Mucosa of rectum (tissue), 2 donors: Measurements from ENCODE around the gene ACOX3.
"Not testable (repeated sequence)": the region's sequence is repeated elsewhere in the genome, so short reads cannot be mapped to it uniquely, and the experiment has no call there.

Experiments
- H3K27ac ChIP-seq, 2 donors: one replicate each; pipeline ENCODE4 v1.7.0; 2013; ENCODE audit warnings: inconsistent platforms in 2 of 2, low read depth in 2 of 2, low read length in 2 of 2
- H3K27me3 ChIP-seq, 2 donors: one replicate each; pipeline ENCODE4 v1.7.0; 2013; ENCODE audit warnings: low read length in 2 of 2; ENCODE audit not compliant: control insufficient read depth in 2 of 2, insufficient read depth in 2 of 2
- H3K36me3 ChIP-seq, 2 donors: one replicate each; pipeline ENCODE4 v1.7.0; 2013; ENCODE audit warnings: low read length in 2 of 2; ENCODE audit not compliant: control insufficient read depth in 2 of 2, insufficient read depth in 2 of 2
- H3K4me1 ChIP-seq, 2 donors: one replicate each; pipeline ENCODE4 v1.7.0; 2013; ENCODE audit warnings: low read length in 2 of 2, mild to moderate bottlenecking in 1 of 2; ENCODE audit not compliant: control insufficient read depth in 2 of 2, insufficient read depth in 2 of 2
- H3K4me3 ChIP-seq, 2 donors: one replicate each; pipeline ENCODE4 v1.7.0; 2013; ENCODE audit warnings: low read length in 2 of 2
- H3K9ac ChIP-seq, 2 donors: one replicate each; pipeline ENCODE4 v1.7.0; 2013; ENCODE audit warnings: low read length in 2 of 2, low read depth in 1 of 2, mild to moderate bottlenecking in 1 of 2
- H3K9me3 ChIP-seq, 2 donors: one replicate each; pipeline ENCODE4 v1.7.0; 2013; ENCODE audit warnings: low read length in 2 of 2; ENCODE audit not compliant: control insufficient read depth in 2 of 2
- donor health status: healthy.
- donor health status: Normal muscosa, but diverticular disease.

Gene ACOX3

DNA sequence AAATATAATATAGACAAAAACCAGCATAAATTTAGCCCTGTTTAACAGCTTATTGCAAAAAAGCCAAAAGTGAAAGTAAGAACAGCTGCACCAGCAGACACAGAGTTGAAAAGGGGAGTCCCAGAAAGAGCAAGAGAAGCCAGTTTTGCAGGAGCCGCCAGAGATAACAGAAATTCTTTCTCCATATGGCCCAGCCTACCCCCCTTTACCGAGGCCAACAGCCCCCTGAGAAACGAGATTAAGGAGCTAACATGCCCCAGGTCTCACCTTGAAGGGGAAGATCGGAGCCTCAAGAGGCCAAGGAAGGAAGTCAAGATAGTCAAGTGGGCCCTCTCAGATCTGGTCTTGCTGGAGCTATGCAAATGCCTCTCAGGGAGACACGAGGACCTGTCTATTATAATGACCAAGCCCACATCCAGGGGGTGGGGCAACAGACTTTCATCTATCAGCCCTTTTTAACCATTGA is 4.8 kb downstream of the ACOX3 start:
- Histone ChIP-seq H3K27ac (peak overlapping the region in 1 of 2 donors; percentile 56), H3K4me3 (peak overlapping the region; percentile 21 to 51), H3K4me1 (peaks cover 18 to 22% of the 10 kb centered on the region in 2 donors), H3K9ac (peak overlapping the region in 1 of 2 donors; percentile 20), H3K27me3 (no peaks in the 10 kb centered on the region), H3K9me3 (no peaks in the 10 kb centered on the region), H3K36me3 (no peaks in the 10 kb centered on the region)

DNA sequence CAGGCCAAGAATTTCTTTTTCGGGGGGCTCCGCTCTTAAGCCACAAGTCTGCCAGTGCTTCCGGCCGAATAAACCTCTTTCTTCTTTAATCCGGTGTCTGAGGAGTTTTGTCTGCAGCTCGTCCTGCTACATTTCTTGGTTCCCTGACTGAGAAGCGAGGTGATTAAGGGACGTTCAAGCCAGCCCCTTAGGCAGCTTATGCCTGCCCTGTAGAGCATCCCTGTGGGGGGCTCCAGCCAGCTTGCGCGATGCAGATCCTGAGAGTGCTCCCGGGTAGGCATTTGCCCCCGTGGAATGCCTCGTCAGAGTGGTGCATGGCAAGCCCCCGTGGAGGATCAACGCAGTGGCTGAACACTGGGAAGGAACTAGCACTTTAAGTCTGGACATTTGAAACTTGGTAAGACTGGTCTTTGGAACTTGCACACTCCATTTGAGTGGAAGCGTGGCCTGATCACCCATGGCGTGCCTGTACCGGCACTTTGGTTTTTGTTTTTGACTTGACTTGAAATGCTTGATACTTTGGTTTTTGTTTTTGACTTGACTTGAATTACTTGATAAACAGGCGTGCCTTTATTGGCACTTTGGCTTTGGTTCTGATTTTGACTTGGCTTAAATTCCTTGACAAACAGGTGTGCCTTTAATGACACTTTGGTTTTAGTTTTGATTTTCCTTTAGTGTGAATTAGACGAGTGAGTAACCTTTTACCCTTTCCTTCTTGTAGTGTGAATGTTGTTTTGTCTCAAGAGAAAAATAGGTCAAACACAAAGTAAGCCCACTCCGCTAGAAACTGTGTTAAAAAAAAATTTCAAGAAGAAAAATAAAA is 6.1 kb downstream of the ACOX3 start:
- Histone ChIP-seq H3K27me3 (no peaks in the 10 kb centered on the region), H3K4me1 (peaks cover 12 to 17% of the 10 kb centered on the region in 2 donors), H3K9ac (no peak overlapping the region), H3K36me3 (no peaks in the 10 kb centered on the region), H3K27ac (no peak overlapping the region), H3K9me3 (no peaks in the 10 kb centered on the region), H3K4me3 (no peak overlapping the region)

DNA sequence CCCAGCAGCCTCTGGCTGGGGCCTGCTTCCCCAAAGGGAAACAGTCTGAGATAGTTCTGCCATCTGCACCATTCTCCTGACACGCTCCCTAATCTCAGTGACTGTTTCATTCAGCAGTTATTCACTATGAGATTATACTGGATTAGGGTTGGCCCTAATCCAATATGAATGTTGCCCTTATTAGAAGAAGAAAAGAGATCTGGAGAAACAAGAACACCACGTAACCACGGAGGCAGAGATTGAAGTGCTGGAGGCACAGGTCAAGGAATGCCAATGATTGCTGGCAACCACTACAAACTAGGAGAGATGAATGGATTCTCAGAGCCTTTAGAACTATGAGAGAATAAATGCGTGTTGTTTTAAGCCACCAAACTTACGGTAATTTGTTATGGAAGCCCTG is 7.4 kb downstream of the ACOX3 start:
- Histone ChIP-seq H3K4me1 (peaks cover 17 to 18% of the 10 kb centered on the region in 2 donors), H3K36me3 (no peaks in the 10 kb centered on the region), H3K27me3 (no peaks in the 10 kb centered on the region), H3K4me3 (no peak overlapping the region), H3K27ac (no peak overlapping the region), H3K9me3 (no peaks in the 10 kb centered on the region), H3K9ac (no peak overlapping the region)

DNA sequence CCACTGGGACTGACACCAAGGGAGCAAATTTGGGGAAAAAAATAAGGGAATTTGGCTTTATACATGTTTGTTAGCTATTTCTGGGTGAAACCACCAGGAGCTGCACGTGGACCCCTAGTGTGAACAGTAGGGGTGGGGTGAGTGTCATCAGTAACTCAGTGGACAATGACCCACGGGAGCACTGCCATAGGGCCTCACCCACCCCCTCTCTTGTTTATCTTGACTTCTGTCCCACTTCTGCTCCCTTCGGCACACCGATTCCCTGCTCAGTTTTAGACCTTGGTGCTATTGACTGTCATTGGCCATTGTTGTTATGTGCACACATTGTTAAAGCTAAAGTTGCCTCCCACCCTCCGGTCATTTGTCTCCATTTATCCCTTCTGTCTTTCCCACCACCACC is 9.0 kb downstream of the ACOX3 start:
- Histone ChIP-seq H3K27ac (no peak overlapping the region), H3K9me3 (no peaks in the 10 kb centered on the region), H3K27me3 (no peaks in the 10 kb centered on the region), H3K9ac (no peak overlapping the region), H3K4me1 (peaks cover 20 to 22% of the 10 kb centered on the region in 2 donors), H3K36me3 (no peaks in the 10 kb centered on the region), H3K4me3 (no peak overlapping the region)

DNA sequence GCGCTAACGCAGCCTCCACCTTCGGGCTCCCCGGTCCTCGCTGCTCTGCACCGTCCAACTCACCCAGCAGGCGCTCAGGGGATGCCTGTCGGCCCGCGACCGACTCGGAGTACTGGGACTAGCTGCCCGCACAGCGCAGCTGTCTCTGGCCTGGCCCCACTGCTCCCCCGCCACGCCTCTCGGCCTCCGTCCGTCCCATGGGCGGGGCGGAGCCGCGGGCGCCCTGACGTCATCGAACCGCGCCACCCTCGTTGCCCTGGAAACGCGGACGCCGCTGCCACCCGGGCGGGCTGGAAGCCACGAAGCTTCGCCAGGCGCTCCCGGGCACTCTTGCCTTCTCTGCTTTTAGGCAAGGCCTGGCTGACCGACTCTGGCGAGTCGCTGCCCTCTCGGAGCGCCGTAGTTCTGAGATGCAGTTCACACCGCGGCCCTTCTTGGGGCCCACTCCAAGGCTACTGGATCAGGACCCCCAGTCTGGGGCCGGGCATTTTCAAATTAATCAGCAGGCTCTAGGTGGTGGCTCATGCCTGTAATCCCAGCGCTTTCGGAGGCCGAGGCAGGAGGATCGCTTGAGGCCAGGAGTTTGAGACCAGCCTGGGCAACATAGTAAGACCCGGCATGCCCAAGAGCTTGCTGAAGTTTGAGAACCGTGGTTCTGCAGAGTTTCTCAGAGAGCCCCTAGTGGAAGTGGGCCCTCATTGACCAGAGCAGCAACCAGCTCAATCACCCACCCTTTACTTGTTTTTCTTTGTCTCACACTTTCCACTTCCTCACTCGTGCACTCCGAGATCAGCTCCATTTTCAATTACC is 12.0 kb downstream of the ACOX3 start:
- Histone ChIP-seq H3K4me3 (peak overlapping the region; percentile 88 to 93), H3K27me3 (no peaks in the 10 kb centered on the region), H3K4me1 (peaks cover 9 to 10% of the 10 kb centered on the region in 2 donors), H3K27ac (peak overlapping the region; percentile 71 to 89), H3K9ac (peak overlapping the region; percentile 77 to 78), H3K9me3 (no peaks in the 10 kb centered on the region), H3K36me3 (no peaks in the 10 kb centered on the region)

DNA sequence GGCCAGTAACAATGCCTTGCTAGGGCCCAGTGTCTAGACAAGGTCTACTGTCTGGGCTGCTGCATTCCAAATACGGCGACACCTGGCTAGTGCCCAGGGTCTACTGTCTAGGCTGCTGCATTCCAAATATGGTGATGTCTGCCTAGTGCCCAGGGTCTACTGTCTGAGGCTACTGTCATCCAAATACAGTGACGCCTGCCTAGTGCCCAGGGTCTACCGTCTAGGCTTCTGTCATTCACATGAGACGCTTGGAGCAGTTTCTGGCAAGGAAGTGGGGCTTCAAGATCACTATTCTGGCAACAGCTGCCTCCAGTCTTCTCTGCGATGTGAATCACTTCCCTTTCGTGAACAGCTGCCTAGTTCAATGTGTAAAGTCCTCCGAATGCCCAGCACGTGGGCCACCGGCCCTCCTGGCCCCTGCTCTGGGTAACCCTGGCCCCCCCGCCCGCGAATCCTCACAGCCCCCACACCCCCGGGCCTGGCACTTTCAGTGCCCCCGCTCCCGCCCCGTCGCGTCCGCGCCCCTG is 12.7 kb downstream of the ACOX3 start:
- peaks cover 9 to 10% of the 10 kb centered on the region in 2 donors for H3K4me1 ChIP-seq
- H3K27me3 ChIP-seq, result no peaks in the 10 kb centered on the region
- H3K27ac ChIP-seq, result peak overlapping the region; percentile 71 to 89
- H3K9me3 ChIP-seq, result no peaks in the 10 kb centered on the region
- peak overlapping the region; percentile 77 to 78 for H3K9ac ChIP-seq
- H3K36me3 ChIP-seq, result no peaks in the 10 kb centered on the region
- H3K4me3 ChIP-seq, result peak overlapping the region; percentile 88 to 93

DNA sequence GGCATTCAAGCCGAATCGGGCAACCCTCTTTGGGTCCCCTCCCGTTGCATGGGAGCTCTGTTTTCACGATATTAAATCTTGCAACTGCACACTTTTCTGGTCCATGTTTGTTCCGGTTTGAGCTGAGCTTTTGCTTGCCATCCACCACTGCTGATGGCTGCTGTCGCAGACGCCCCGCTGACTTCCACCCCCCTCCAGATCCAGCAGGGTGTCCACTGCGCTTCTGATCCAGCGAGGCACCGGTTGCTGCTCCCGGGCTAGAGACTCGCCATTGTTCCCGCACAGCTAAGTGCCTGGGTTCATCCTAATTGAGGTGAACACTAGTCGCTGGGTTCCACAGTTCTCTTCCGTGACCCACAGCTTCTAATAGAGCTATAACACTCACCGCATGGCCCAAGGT is 13.3 kb downstream of the ACOX3 start:
- H3K27me3 ChIP-seq, result no peaks in the 10 kb centered on the region
- peak overlapping the region; percentile 88 to 93 for H3K4me3 ChIP-seq
- peaks cover 9 to 10% of the 10 kb centered on the region in 2 donors for H3K4me1 ChIP-seq
- H3K36me3 ChIP-seq, result no peaks in the 10 kb centered on the region
- H3K9ac ChIP-seq, result peak overlapping the region in 1 of 2 donors; percentile 78
- H3K27ac ChIP-seq, result no peak overlapping the region
- no peaks in the 10 kb centered on the region for H3K9me3 ChIP-seq

DNA sequence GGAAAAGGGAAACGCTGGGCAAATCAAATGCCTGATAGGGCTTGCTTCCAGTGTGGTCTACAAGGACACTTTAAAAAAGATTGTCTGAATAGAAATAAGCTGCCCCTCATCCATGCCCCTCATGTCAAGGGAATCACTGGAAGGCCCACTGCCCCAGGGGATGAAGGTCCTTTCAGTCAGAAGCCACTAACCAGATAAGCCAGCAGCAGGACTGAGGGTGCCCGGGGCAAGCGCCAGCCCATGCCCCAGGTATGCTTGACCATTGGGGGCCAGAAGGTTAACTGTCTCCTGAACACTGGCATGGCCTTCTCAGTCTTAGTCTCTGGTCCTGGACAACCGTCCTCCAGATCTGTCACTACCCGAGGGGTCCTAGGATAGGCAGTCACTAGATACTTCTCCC is 17.7 kb downstream of the ACOX3 start:
- Histone ChIP-seq H3K4me3 (no peak overlapping the region), H3K36me3 (no peaks in the 10 kb centered on the region), H3K4me1 (peaks cover 3% of the 10 kb centered on the region in 2 donors), H3K9ac (no peak overlapping the region), H3K27me3 (no peaks in the 10 kb centered on the region), H3K27ac (no peak overlapping the region), H3K9me3 (no peaks in the 10 kb centered on the region)

DNA sequence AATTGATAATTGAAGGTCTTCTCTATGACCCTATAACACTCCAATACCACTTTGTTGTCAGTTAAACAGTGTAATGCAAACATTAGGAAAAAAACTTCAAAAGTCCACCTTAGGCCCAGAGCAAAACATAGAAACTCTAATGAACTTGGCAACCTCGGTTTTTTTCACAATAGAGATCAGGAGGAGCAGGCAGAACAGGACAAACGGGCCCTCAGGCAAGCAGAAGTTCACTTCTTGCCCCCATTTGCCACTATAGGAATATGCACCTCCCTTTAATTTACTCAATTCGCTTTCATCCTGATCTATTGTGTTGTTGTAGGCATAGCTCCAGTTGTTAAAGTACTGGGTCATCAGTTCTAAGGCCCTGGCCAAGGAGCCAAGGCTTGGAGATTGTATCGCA is 18.2 kb downstream of the ACOX3 start:
- no peak overlapping the region for H3K9ac ChIP-seq
- H3K27me3 ChIP-seq, result no peaks in the 10 kb centered on the region
- H3K4me3 ChIP-seq, result no peak overlapping the region
- H3K27ac ChIP-seq, result no peak overlapping the region
- H3K9me3 ChIP-seq, result no peaks in the 10 kb centered on the region
- H3K4me1 ChIP-seq, result no peaks in the 10 kb centered on the region
- H3K36me3 ChIP-seq, result no peaks in the 10 kb centered on the region

DNA sequence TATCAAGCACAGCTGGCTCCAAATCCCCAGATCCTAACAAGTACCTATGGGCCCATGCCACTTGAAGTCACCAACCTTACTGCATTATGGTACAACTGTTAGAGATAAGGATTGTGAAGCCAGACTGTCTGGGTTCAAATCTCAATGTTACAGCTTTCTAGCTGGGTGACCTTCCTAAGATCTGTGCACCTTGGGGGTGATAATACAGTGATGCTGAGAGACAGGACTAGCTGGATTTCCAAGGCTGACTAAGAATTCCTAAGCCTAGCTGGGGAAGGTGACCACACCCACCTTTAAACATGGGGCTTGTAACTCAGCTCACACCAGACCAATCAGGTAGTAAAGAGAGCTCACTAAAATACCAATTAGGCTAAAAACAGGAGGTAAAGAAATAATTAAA is 20.4 kb downstream of the ACOX3 start:
- not testable (repeated sequence) for H3K9ac ChIP-seq, H3K4me1 ChIP-seq, H3K36me3 ChIP-seq, H3K9me3 ChIP-seq, H3K27ac ChIP-seq, H3K4me3 ChIP-seq, H3K27me3 ChIP-seq
